GM13976 (cell line): ENCODE data around the gene SVIP.

ENCODE experiments used
- DNase-seq: peaks from one replicate; pipeline ENCODE4 v3.0.0; 2012; ENCODE audit warnings: low spot score
- in situ Hi-C: fragments of 300-500 bp; cut with MboI; formaldehyde crosslinking; loops from one replicate; pipeline ENCODE4 v1.12.0; 2022; ENCODE audit warnings: low sequenced_read_pairs, mixed read lengths, inconsistent platforms; ENCODE audit not compliant: unreplicated experiment
- TF ChIP-seq, protein P1 (sequence below): IDR thresholded peaks from 2 replicates; pipeline ENCODE4 v1.5.1; 2012; ENCODE audit warnings: borderline replicate concordance, mild to moderate bottlenecking; ENCODE audit not compliant: insufficient read depth; ENCODE audit errors: extremely low read depth, missing control alignments, control extremely low read depth

Gene SVIP

GRCh38 chr11:22809893-22810292 is 19.7 kb downstream of the SVIP start:
- in situ Hi-C loops, result loop anchor here (25.0 kb wide), 1 partner anchor 623 kb away; the partner anchor contains the start of gene ANO5
- TF ChIP-seq, protein P1, sequence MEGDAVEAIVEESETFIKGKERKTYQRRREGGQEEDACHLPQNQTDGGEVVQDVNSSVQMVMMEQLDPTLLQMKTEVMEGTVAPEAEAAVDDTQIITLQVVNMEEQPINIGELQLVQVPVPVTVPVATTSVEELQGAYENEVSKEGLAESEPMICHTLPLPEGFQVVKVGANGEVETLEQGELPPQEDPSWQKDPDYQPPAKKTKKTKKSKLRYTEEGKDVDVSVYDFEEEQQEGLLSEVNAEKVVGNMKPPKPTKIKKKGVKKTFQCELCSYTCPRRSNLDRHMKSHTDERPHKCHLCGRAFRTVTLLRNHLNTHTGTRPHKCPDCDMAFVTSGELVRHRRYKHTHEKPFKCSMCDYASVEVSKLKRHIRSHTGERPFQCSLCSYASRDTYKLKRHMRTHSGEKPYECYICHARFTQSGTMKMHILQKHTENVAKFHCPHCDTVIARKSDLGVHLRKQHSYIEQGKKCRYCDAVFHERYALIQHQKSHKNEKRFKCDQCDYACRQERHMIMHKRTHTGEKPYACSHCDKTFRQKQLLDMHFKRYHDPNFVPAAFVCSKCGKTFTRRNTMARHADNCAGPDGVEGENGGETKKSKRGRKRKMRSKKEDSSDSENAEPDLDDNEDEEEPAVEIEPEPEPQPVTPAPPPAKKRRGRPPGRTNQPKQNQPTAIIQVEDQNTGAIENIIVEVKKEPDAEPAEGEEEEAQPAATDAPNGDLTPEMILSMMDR, result no peak
- DNase-seq, result no peak

DNA sequence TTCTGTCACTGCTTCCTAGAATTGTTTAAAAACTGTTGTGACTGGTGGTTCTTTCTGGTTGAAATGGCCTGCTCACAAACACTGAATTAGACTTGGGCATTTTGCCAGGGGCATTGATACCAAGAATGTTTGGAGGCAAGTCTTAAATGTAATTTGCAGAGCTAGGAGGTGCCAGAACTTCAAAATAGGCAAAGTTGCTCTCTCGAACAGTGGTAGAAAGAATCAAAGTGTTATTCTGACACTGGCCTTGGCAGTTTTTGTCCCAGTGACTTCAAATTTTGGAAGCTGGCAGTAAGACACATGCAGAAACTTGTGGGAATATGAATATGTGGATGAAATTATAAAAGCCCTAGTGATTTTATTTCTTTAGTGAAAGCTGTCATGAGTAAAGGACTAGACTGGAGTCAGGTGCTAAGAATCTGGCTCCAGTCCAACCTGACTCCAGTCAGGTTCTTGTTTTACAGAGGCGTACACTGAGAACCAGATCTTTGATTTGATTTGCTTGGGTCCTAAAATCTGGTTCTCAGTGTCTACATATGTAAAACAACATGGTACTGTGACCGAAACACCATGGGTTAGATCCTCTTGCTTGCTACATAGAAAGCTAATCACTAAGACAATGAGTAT is 20.9 kb downstream of the SVIP start:
- no peak for DNase-seq
- in situ Hi-C loops, result loop anchor here (25.0 kb wide), 1 partner anchor 621 kb away; the partner anchor contains the start of gene ANO5
- TF ChIP-seq, protein P1, result no peak

DNA sequence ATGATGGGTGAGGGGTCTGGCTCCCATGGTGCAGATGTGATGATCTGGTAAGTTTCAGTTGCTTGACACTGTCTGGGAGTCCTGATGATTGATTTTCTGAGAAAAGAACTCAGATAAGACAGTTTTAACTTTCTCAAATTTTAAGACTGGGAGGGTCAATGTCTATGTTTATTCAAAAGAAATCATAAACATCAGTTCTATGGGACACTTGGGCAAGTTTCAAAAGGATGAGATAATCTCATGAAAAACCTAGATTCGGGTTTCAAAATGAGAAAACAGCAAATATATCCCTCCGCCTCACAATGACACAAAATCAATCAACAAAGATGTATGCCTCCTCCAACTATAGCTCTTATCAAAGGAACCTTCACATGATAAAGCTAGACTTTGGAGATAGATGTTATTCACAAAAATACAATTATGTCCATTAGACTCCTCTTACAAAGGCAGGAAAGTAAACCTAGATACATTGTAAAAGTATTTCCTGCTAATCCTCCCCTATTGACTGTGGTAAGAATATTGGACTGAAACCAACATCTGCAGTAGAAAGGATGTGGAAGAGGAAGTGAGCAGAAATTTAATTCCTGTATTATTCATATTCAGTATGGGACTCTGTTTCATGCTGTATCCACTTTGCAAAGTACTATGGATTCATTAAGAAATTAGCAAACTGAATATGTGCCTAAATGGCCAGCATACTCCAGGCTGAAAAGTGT is 21.6 kb downstream of the SVIP start:
- in situ Hi-C loops, result loop anchor here (25.0 kb wide), 1 partner anchor 621 kb away; the partner anchor contains the start of gene ANO5

GRCh38 chr11:22807391-22807790 is 22.2 kb downstream of the SVIP start:
- TF ChIP-seq, protein P1, result no peak
- in situ Hi-C loops, result loop anchor here (25.0 kb wide), 1 partner anchor 620 kb away; the partner anchor contains the start of gene ANO5
- DNase-seq, result no peak

More for the DNA sequence above, 21.6 kb downstream of the SVIP start:
- no peak for DNase-seq
- TF ChIP-seq, protein P1, result no peak

DNA sequence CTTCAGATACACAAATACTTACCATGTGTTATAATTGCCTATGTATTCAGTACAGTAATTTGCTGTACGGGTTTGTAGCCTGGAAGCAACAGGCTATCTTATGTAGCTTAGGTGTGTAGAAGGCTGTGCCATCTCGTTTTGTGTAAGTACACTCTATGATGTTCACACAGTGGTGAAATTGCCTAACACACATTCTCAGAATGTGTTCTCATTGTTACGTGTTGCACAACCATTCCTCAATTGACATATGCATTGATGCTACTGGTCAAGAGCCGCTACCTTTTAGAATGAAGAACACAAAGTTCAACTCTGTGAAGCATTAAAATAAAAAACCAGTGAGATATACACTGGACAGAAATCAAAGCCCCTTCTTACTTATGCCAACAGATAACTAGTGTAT is 26.7 kb downstream of the SVIP start:
- no peak for DNase-seq
- TF ChIP-seq, protein P1, result no peak
- in situ Hi-C loops, result loop anchor here (25.0 kb wide), 1 partner anchor 616 kb away; the partner anchor contains the start of gene ANO5

- no peak for DNase-seq
- TF ChIP-seq, protein P1, result no peak
- in situ Hi-C loops, result loop anchor here (25.0 kb wide), 1 partner anchor 613 kb away; the partner anchor contains the start of gene ANO5
Observed at GRCh38 chr11:22800482-22800881, 29.1 kb downstream of the SVIP start.
